H1 (cell line): Measurements from ENCODE around the gene ZNF575. TPM values are rescaled to one million over a fixed set of nuclear protein-coding genes. Genes with fewer than 3 reads are reported as not detected.

Experiments
- CTCF ChIA-PET: fragments of 300-600 bp; sonication (Branson Sonifier 250); formaldehyde crosslinking; loops from one replicate; lab custom pipeline; 2021; ENCODE audit not compliant: partially characterized antibody; lab: Charles Lee
- POLR2A ChIA-PET: fragments of 300-600 bp; sonication (Branson Sonifier 250); formaldehyde crosslinking; loops from one replicate; lab custom pipeline; 2021; ENCODE audit warnings: inconsistent platforms; ENCODE audit not compliant: partially characterized antibody; lab: Charles Lee
- DNase-seq, 2 experiments: peaks; one replicate each; pipeline versions ENCODE4 v3.0.0 to v3.0.0-alpha.2; 2010 to 2022; ENCODE audit warnings: low spot score in 2 of 2, low read depth in 1 of 2, mixed read lengths in 1 of 2
- FAIRE-seq: peaks from 2 replicates; lab custom pipeline; 2011; peaks lifted over from hg19 to GRCh38; lab: Jason Lieb, UNC
- H2AFZ ChIP-seq: 2 replicates; pipeline ENCODE4 v1.8.1; 2012; ENCODE audit warnings: low read length, inconsistent platforms
- H2AK5ac ChIP-seq: 2 replicates; pipeline ENCODE4 v1.6.1; 2013; ENCODE audit warnings: low read depth, low read length
- H2BK120ac ChIP-seq: replicated peaks from 2 replicates; pipeline ENCODE3; 2013; ENCODE audit warnings: low read depth, low read length, inconsistent platforms
- H2BK12ac ChIP-seq: 2 replicates; pipeline ENCODE4 v1.6.1; 2013; ENCODE audit warnings: low read depth, low read length
- H2BK15ac ChIP-seq: 2 replicates; pipeline ENCODE4 v1.6.1; 2013; ENCODE audit warnings: low read length
- H2BK20ac ChIP-seq: 2 replicates; pipeline ENCODE4 v1.6.1; 2013; ENCODE audit warnings: low read length
- H2BK5ac ChIP-seq: 2 replicates; pipeline ENCODE4 v1.6.1; 2013; ENCODE audit warnings: low read depth, low read length
- H3K14ac ChIP-seq: 2 replicates; pipeline ENCODE4 v1.6.1; 2013; ENCODE audit warnings: inconsistent platforms; ENCODE audit not compliant: insufficient read length
- H3K18ac ChIP-seq: 2 replicates; pipeline ENCODE4 v1.6.1; 2013; ENCODE audit warnings: low read length; ENCODE audit errors: extremely low read depth
- H3K23ac ChIP-seq: 2 replicates; pipeline ENCODE4 v1.6.1; 2013; ENCODE audit warnings: inconsistent platforms; ENCODE audit not compliant: insufficient read length
- H3K23me2 ChIP-seq: 2 replicates; pipeline ENCODE4 v1.6.1; 2013; ENCODE audit warnings: low read depth, low read length
- H3K27ac ChIP-seq: 2 replicates; pipeline ENCODE4 v1.6.1; 2011; ENCODE audit warnings: low read depth, low read length, inconsistent platforms
- H3K27me3 ChIP-seq, 4 experiments: replicated peaks in 1 of 4; 1 replicate in 1 of 4; 2 replicates in 3 of 4; pipeline versions ENCODE4 v1.6.1 to v1.8.1; 2011 to 2013; ENCODE audit warnings: low read length in 3 of 4, mild to moderate bottlenecking in 3 of 4, inconsistent platforms in 2 of 4, mixed read lengths in 2 of 4, moderate library complexity in 1 of 4; ENCODE audit not compliant: control insufficient read depth in 3 of 4, insufficient read depth in 3 of 4; ENCODE audit errors: extremely low read depth in 1 of 4
- H3K36me3 ChIP-seq, 4 experiments: 2 replicates each; pipeline versions ENCODE4 v1.6.1 to v1.8.1; 2011 to 2013; ENCODE audit warnings: mild to moderate bottlenecking in 4 of 4, low read length in 3 of 4, moderate library complexity in 2 of 4, control low read depth in 1 of 4, inconsistent platforms in 1 of 4; ENCODE audit not compliant: insufficient read depth in 4 of 4, control insufficient read depth in 2 of 4
- H3K4ac ChIP-seq: replicated peaks from 2 replicates; pipeline ENCODE3; 2013; ENCODE audit warnings: low read length, low read depth, mixed read lengths, inconsistent platforms; ENCODE audit not compliant: insufficient read length
- H3K4me1 ChIP-seq, 4 experiments: replicated peaks in 1 of 4; 1 replicate in 1 of 4; 2 replicates in 3 of 4; pipeline versions ENCODE4 v1.6.1 to v1.8.1; 2011 to 2013; ENCODE audit warnings: low read length in 3 of 4, inconsistent platforms in 2 of 4, mixed read lengths in 1 of 4; ENCODE audit not compliant: insufficient read depth in 4 of 4, control insufficient read depth in 3 of 4
- H3K4me2 ChIP-seq, 2 experiments: 2 replicates each; pipeline versions ENCODE4 v1.6.1 to v1.8.1; 2011 to 2013; ENCODE audit warnings: low read depth in 2 of 2, low read length in 2 of 2, control low read depth in 1 of 2, inconsistent platforms in 1 of 2, mild to moderate bottlenecking in 1 of 2; ENCODE audit not compliant: insufficient read depth in 1 of 2
- H3K4me3 ChIP-seq, 4 experiments: fragments of 200-600, 300-600 bp in 1 of 4; sonication (generic), shearing (Covaris generic), sonication (Bioruptor Twin) in 1 of 4; 2 replicates each; pipeline versions ENCODE4 v1.5.1 to v1.8.1; 2011 to 2016; ENCODE audit warnings: low read length in 4 of 4, low read depth in 3 of 4, control low read depth in 2 of 4, inconsistent platforms in 2 of 4, mild to moderate bottlenecking in 2 of 4, mixed read lengths in 1 of 4, moderate library complexity in 1 of 4; ENCODE audit not compliant: insufficient read depth in 2 of 4; ENCODE audit errors: extremely low read depth in 1 of 4
- H3K56ac ChIP-seq: replicated peaks from 2 replicates; pipeline ENCODE3; 2013; ENCODE audit warnings: low read depth, mild to moderate bottlenecking, mixed read lengths, low read length, inconsistent platforms; ENCODE audit not compliant: insufficient read length
- H3K79me1 ChIP-seq: 2 replicates; pipeline ENCODE4 v1.6.1; 2013; ENCODE audit warnings: low read depth, low read length, control low read depth
- H3K79me2 ChIP-seq, 2 experiments: 2 replicates each; pipeline versions ENCODE4 v1.6.1 to v1.8.1; 2012 to 2013; ENCODE audit warnings: low read length in 2 of 2, mild to moderate bottlenecking in 2 of 2, inconsistent platforms in 1 of 2; ENCODE audit not compliant: insufficient read depth in 2 of 2, control insufficient read depth in 1 of 2
- H3K9ac ChIP-seq, 4 experiments: replicated peaks in 1 of 4; 1 replicate in 1 of 4; 2 replicates in 3 of 4; pipeline versions ENCODE4 v1.6.1 to v1.8.1; 2011 to 2013; ENCODE audit warnings: low read depth in 3 of 4, low read length in 3 of 4, control low read depth in 2 of 4, mild to moderate bottlenecking in 2 of 4, moderate library complexity in 2 of 4, inconsistent platforms in 1 of 4; ENCODE audit errors: extremely low read depth in 1 of 4
- H3K9me3 ChIP-seq, 2 experiments: 2 replicates each; pipeline versions ENCODE4 v1.6.1 to v1.8.1; 2012 to 2013; ENCODE audit warnings: mild to moderate bottlenecking in 2 of 2, moderate library complexity in 2 of 2, control low read depth in 1 of 2, inconsistent platforms in 1 of 2, low read depth in 1 of 2, low read length in 1 of 2, mixed read lengths in 1 of 2; ENCODE audit not compliant: insufficient read depth in 2 of 2
- H4K20me1 ChIP-seq, 2 experiments: replicated peaks in 1 of 2; 2 replicates each; pipeline versions ENCODE3 to v1.8.1; 2011 to 2013; ENCODE audit warnings: inconsistent platforms in 2 of 2, low read length in 2 of 2, mild to moderate bottlenecking in 1 of 2; ENCODE audit not compliant: insufficient read depth in 2 of 2, control insufficient read depth in 1 of 2
- H4K5ac ChIP-seq: 2 replicates; pipeline ENCODE4 v1.6.1; 2013; ENCODE audit warnings: low read length, low read depth, mixed read lengths, inconsistent platforms; ENCODE audit not compliant: insufficient read length
- H4K8ac ChIP-seq: 2 replicates; pipeline ENCODE4 v1.8.0; 2013; ENCODE audit warnings: mild to moderate bottlenecking, moderate library complexity, low read length, inconsistent platforms; ENCODE audit not compliant: insufficient read depth; ENCODE audit errors: extremely low read depth
- H4K91ac ChIP-seq: replicated peaks from 2 replicates; pipeline ENCODE3; 2013; ENCODE audit warnings: low read length, mixed read lengths, inconsistent platforms; ENCODE audit not compliant: insufficient read length
- CTCF ChIP-seq, 3 experiments: IDR thresholded peaks; 1 replicate in 2 of 3; 2 replicates in 1 of 3; pipeline versions ENCODE4 v1.5.1 to v1.6.1; 2011; ENCODE audit warnings: low read length in 3 of 3, mild to moderate bottlenecking in 3 of 3, inconsistent platforms in 2 of 3, low read depth in 1 of 3, moderate library complexity in 1 of 3; ENCODE audit not compliant: insufficient read depth in 1 of 3; ENCODE audit errors: control extremely low read depth in 1 of 3
- EGR1 ChIP-seq: IDR thresholded peaks from 2 replicates; pipeline ENCODE4 v1.6.1; 2011; ENCODE audit warnings: low read depth, low read length, borderline replicate concordance
- GABPA ChIP-seq: IDR thresholded peaks from 2 replicates; pipeline ENCODE4 v1.6.1; 2011; ENCODE audit warnings: mild to moderate bottlenecking, low read length, moderate library complexity, borderline replicate concordance; ENCODE audit not compliant: insufficient read depth
- HDAC6 ChIP-seq: IDR thresholded peaks from one replicate; pipeline ENCODE4 v1.7.1; 2012; ENCODE audit warnings: low read depth, mild to moderate bottlenecking, inconsistent platforms, low read length, moderate library complexity
- KDM4A ChIP-seq: IDR thresholded peaks from one replicate; pipeline ENCODE4 v1.7.1; 2012; ENCODE audit warnings: low read depth, mild to moderate bottlenecking, moderate library complexity, low read length, inconsistent platforms; ENCODE audit not compliant: severe bottlenecking
- NANOG ChIP-seq: IDR thresholded peaks from 2 replicates; pipeline ENCODE4 v1.6.1; 2011; ENCODE audit warnings: low read length, low read depth, mild to moderate bottlenecking, inconsistent platforms; ENCODE audit not compliant: insufficient read depth, poor library complexity, severe bottlenecking
- SP1 ChIP-seq: IDR thresholded peaks from 2 replicates; pipeline ENCODE4 v1.6.1; 2011; ENCODE audit warnings: low read depth, low read length
- YY1 ChIP-seq: IDR thresholded peaks from 2 replicates; pipeline ENCODE4 v1.6.1; 2011; ENCODE audit warnings: low read depth, mild to moderate bottlenecking, low read length
- WGBS, 2 experiments: shearing (Covaris generic) in 1 of 2; methylation state at CpG; one replicate each; pipeline versions ENCODE4 v1.1.6 to v1.1.7; 2013 to 2015; ENCODE audit warnings: low lambda C conversion rate in 2 of 2, mixed read lengths in 2 of 2, inconsistent platforms in 1 of 2, low coverage in 1 of 2, missing lambda C conversion rate in 1 of 2; ENCODE audit not compliant: insufficient replicate concordance in 2 of 2, insufficient coverage in 1 of 2, insufficient read length in 1 of 2; ENCODE audit errors: extremely low coverage in 1 of 2, missing lambda C conversion rate in 1 of 2; 5-methylcytosine and 5-hydroxymethylcytosine counted together
- polyA plus RNA-seq, 7 experiments: library from polyadenylated mRNA; depleted of rRNA in 3 of 7; stranded (reverse) in 5 of 7; unstranded in 2 of 7; fragments of >200 nt in 5 of 7; fragments of 200-250 nt in 2 of 7; gene quantifications; 1 replicate in 5 of 7; 2 replicates in 1 of 7; 4 replicates in 1 of 7; pipeline versions ENCODE4 v1.2.1 to v1.2.3, GENCODE V29; 2011 to 2013; ENCODE audit warnings: missing spikeins in 2 of 7, mixed read lengths in 2 of 7
- total RNA-seq: library from RNA; stranded (reverse); fragmentation: NEBNext Ultra II Directional; extraction: Animal tissue kit (Norgen Biotek cat#: 25700); gene quantifications from 2 replicates; pipeline ENCODE4 v1.2.1, GENCODE V29; 2021

ZNF575 gene
- total and polyA plus RNA-seq, 2 of the 8 experiments (the other 6 are each of a cell fraction or from before 2014, with no cell fraction given): 0.05 TPM; not detected in 1

DNA sequence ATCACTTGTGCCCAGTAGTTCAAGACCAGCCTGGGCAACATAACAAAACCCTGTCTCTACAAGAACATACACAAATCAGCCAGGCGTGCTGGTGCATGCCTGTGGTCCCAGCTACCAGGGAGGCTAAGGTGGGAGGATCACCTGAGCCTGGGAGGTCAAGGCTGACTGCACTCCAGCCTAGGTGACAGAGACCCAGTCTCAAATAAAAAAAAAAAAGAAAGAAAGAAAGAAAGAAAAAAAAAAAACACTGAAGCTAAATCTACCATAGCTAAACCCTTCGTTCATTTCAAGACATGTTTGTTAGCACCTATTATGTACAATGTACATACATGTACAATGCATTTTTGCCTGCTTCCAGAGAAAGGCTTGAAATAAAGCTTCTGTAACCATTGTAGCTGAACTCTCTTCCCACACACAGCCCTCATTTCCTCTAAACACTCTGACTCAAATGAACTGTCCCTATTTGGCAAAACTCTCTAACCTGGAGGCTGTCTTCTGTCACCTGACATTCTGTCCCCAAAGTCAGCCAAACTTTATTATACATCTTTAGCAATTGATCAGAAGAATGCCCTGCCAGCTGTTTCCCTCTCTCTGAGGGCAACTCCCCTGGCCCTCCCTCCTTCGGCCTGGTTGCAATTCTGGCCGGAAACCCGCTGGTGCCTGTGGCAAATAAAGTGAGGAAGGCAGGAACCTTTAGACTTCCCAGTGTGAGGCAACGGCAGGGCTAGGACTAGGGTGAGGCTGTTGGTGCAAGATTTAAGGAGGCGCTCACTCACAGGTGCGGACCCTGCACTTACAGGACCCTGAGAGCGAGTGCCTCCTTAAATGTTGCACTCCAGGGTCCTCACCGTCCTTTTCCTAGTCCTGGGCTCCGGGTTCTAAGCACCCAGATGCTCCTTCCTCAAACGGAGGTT lies 7.8 kb upstream of the ZNF575 start:
- H3K27ac ChIP-seq: no peak overlapping the region
- no peak overlapping the region for H2BK5ac ChIP-seq
- no peak overlapping the region for H3K14ac ChIP-seq
- no peak overlapping the region for H2AFZ ChIP-seq
- no peaks in the 10 kb centered on the region for H3K79me2 ChIP-seq
- H3K27me3 ChIP-seq: peaks cover 2 to 14% (median 10%) of the 10 kb centered on the region in 4 experiments
- H2BK20ac ChIP-seq: no peak overlapping the region
- H4K91ac ChIP-seq: no peak overlapping the region
- H3K79me1 ChIP-seq: no peaks in the 10 kb centered on the region
- H3K4me2 ChIP-seq: peak overlapping the region; percentile 80 to 82
- H2BK120ac ChIP-seq: no peak overlapping the region
- H3K9me3 ChIP-seq: no peaks in the 10 kb centered on the region; a peak in 1 of 4 replicates
- H3K4me1 ChIP-seq: peaks cover 0 to 11% (median 5%) of the 10 kb centered on the region in 4 experiments; a peak in 6 of 7 replicates
- DNase-seq: peak in 1 of 2 experiments; percentile 63
- POLR2A ChIA-PET: interaction anchor here (0.6 to 1.5 kb wide), 7 partner anchors 7 to 1662 kb away, joined by 3 to 4 read pairs (median 3); partner anchors contain the start of gene ZNF575
- H2BK12ac ChIP-seq: no peak overlapping the region
- H4K5ac ChIP-seq: no peak overlapping the region
- H4K8ac ChIP-seq: no peak overlapping the region
- H3K9ac ChIP-seq: peak overlapping the region in 1 of 4 experiments; percentile 7; a peak in 1 of 7 replicates
- H3K23me2 ChIP-seq: peaks cover 15% of the 10 kb centered on the region
- no peak overlapping the region for H3K23ac ChIP-seq
- FAIRE-seq: no peak
- H2AK5ac ChIP-seq: no peak overlapping the region
- no peak overlapping the region for H3K4ac ChIP-seq
- H4K20me1 ChIP-seq: peaks cover 0 to 1% of the 10 kb centered on the region in 2 experiments
- no peak overlapping the region for H3K18ac ChIP-seq
- no peak overlapping the region for H3K56ac ChIP-seq
- H2BK15ac ChIP-seq: no peak overlapping the region; the same call in 1 of the 2 replicates
- 27% methylated on average over 12 of the region's 12 CpGs; no CpG with 5 or more reads in 1 of the 2 experiments for WGBS, 2 experiments
- H3K4me3 ChIP-seq: peak overlapping the region; percentile 64 to 92 (median 74); a peak in 7 of 8 replicates
- CTCF ChIA-PET: interaction anchor here (0.5 to 10.0 kb wide), 12 partner anchors 10 to 297 kb away, joined by 3 to 192 read pairs (median 4); partner anchors contain the start of genes LYPD3 and PHLDB3
- no peaks in the 10 kb centered on the region for H3K36me3 ChIP-seq
- TF ChIP-seq SP1: 0 out of 2 replicates have a peak, but pooled peaks have one; percentile 21
- TF ChIP-seq KDM4A: peak; percentile 30
- TF ChIP-seq EGR1: peak; percentile 56; the same call in 1 of the 2 replicates
- TF ChIP-seq GABPA: no peak
- no peak for TF ChIP-seq YY1
- no peak for TF ChIP-seq CTCF (IDR thresholded peaks at IDR 0.05; ENCODE audit: control extremely low read depth in 1 of 3, insufficient read depth in 1 of 3, low read depth in 1 of 3, low read length in 3 of 3)
- no peak for TF ChIP-seq HDAC6
- TF ChIP-seq NANOG: no peak
